Keratinocyte (primary cell): ENCODE measurements around the gene PDE11A.

ENCODE experiments used
- EZH2 ChIP-seq: IDR thresholded peaks from one replicate; pipeline ENCODE4 v1.6.1; 2012; ENCODE audit warnings: inconsistent platforms, mild to moderate bottlenecking, low read length, moderate library complexity
- TF ChIP-seq, protein P1 (sequence below), 3 experiments: IDR thresholded peaks in 1 of 3; conservative IDR thresholded peaks in 1 of 3; optimal IDR thresholded peaks in 1 of 3; 2 replicates in 2 of 3; 3 replicates in 1 of 3; pipeline versions ENCODE3 to v1.5.1; 2011; ENCODE audit warnings: low read length in 3 of 3, mild to moderate bottlenecking in 3 of 3, moderate library complexity in 2 of 3, control low read depth in 1 of 3, inconsistent platforms in 1 of 3; ENCODE audit not compliant: insufficient read depth in 2 of 3; ENCODE audit errors: extremely low read depth in 1 of 3

DNA sequence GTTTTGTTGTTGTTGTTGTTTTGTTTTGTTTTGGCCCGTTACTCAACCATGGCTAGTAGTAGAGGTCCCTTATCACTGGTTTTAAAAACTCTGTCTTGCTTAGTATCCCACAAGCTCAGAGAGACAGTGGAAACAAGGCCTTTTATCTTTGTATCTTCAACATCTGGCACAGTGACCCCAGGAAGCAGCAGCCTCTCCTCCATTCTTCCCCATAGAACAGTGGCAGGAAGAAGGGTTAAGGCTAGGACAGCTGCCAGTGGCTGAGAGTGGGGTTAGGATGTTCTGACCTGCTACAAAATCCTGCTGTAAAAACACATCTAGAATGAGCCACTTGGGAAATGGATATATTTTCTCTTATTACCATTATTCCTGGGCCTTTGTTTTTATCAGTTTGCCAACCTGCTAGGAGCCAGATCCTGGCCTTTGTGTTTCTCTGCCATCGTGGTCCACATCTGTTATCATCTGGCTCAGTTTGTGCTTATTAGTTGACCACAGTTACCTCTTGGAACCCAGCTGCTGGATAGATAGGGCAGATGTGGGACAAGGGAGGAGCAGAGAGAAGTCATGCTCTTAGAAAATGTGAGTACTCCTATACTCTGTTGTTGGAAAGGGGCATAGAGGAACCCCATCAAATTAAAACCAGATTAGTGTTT is 433.2 kb downstream of the PDE11A start:
- TF ChIP-seq, protein P1, sequence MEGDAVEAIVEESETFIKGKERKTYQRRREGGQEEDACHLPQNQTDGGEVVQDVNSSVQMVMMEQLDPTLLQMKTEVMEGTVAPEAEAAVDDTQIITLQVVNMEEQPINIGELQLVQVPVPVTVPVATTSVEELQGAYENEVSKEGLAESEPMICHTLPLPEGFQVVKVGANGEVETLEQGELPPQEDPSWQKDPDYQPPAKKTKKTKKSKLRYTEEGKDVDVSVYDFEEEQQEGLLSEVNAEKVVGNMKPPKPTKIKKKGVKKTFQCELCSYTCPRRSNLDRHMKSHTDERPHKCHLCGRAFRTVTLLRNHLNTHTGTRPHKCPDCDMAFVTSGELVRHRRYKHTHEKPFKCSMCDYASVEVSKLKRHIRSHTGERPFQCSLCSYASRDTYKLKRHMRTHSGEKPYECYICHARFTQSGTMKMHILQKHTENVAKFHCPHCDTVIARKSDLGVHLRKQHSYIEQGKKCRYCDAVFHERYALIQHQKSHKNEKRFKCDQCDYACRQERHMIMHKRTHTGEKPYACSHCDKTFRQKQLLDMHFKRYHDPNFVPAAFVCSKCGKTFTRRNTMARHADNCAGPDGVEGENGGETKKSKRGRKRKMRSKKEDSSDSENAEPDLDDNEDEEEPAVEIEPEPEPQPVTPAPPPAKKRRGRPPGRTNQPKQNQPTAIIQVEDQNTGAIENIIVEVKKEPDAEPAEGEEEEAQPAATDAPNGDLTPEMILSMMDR (optimal IDR thresholded peaks at IDR 0.05 in 1 of 3, IDR thresholded peaks at IDR 0.05 in 1 of 3, conservative IDR thresholded peaks at IDR 0.05 in 1 of 3; ENCODE audit: extremely low read depth in 1 of 3, insufficient read depth in 2 of 3, low read length in 3 of 3), result no peak
- TF ChIP-seq EZH2, result no peak
